ENCODE results near the gene PALLD. TPM values are rescaled to one million over a fixed set of nuclear protein-coding genes. Genes with fewer than 3 reads are reported as not detected.

PALLD gene
- total RNA-seq, 1 donor from 2014 or later, result 45.6 TPM

GRCh38 chr4:168682898-168683500 is 186.1 kb downstream of the PALLD start:
- no peak for DNase-seq (ENCODE audit: low read depth)
- H3K4me3 ChIP-seq (ENCODE audit: low read depth, low read length), result no peak overlapping the region
- no peak for TF ChIP-seq CTCF (conservative IDR thresholded peaks at IDR 0.05; ENCODE audit: low read depth, low read length)

GRCh38 chr4:168683595-168683994 is 186.7 kb downstream of the PALLD start:
- no peak for TF ChIP-seq CTCF (conservative IDR thresholded peaks at IDR 0.05; ENCODE audit: low read depth, low read length)
- H3K4me3 ChIP-seq (ENCODE audit: low read depth, low read length), result no peak overlapping the region
- DNase-seq (ENCODE audit: low read depth), result no peak

GRCh38 chr4:168685136-168685809 is 188.4 kb downstream of the PALLD start:
- no peak for DNase-seq (ENCODE audit: low read depth)
- H3K4me3 ChIP-seq (ENCODE audit: low read depth, low read length), result no peak overlapping the region
- TF ChIP-seq CTCF (conservative IDR thresholded peaks at IDR 0.05; ENCODE audit: low read depth, low read length), result no peak

- no peak for DNase-seq (ENCODE audit: low read depth)
- H3K4me3 ChIP-seq (ENCODE audit: low read depth, low read length), result no peak overlapping the region
- TF ChIP-seq CTCF (conservative IDR thresholded peaks at IDR 0.05; ENCODE audit: low read depth, low read length), result no peak
Observed at GRCh38 chr4:168688584-168688983, 191.7 kb downstream of the PALLD start.

GRCh38 chr4:168689791-168690190 is 192.9 kb downstream of the PALLD start:
- DNase-seq (ENCODE audit: low read depth), result no peak
- no peak overlapping the region for H3K4me3 ChIP-seq (ENCODE audit: low read depth, low read length)
- TF ChIP-seq CTCF (conservative IDR thresholded peaks at IDR 0.05; ENCODE audit: low read depth, low read length), result no peak

GRCh38 chr4:168690199-168690598 is 193.3 kb downstream of the PALLD start:
- H3K4me3 ChIP-seq (ENCODE audit: low read depth, low read length), result no peak overlapping the region
- no peak for TF ChIP-seq CTCF (conservative IDR thresholded peaks at IDR 0.05; ENCODE audit: low read depth, low read length)
- no peak for DNase-seq (ENCODE audit: low read depth)

All from epithelial cell of proximal tubule (primary cell).